HEK293 (cell line): Measurements from ENCODE around the gene AKAP6.

Experiments
- HOXD13 ChIP-seq: sonication (generic); formaldehyde crosslinking; IDR thresholded peaks from 2 replicates; pipeline ENCODE4 v1.8.0; 2022; ENCODE audit warnings: missing genetic modification reagents, borderline replicate concordance
- YY2 ChIP-seq: fragments of 450-650 bp; formaldehyde crosslinking; IDR thresholded peaks from 2 replicates; pipeline ENCODE4 v1.5.1; 2016; ENCODE audit warnings: missing biosample characterization, missing genetic modification characterization
- ZNF146 ChIP-seq: fragments of 450-650 bp; formaldehyde crosslinking; IDR thresholded peaks from 2 replicates; pipeline ENCODE4 v1.5.1; 2016; ENCODE audit warnings: missing biosample characterization, missing genetic modification characterization
- ZNF19 ChIP-seq: fragments of 450-650 bp; formaldehyde crosslinking; IDR thresholded peaks from 2 replicates; pipeline ENCODE4; 2016; ENCODE audit warnings: missing biosample characterization, missing genetic modification characterization, low read depth
- ZNF280D ChIP-seq: fragments of 450-650 bp; formaldehyde crosslinking; IDR thresholded peaks from 2 replicates; pipeline ENCODE4 v1.5.1; 2016; ENCODE audit warnings: missing biosample characterization, missing genetic modification characterization
- ZNF391 ChIP-seq: fragments of 450-650 bp; formaldehyde crosslinking; IDR thresholded peaks from 2 replicates; pipeline ENCODE4 v1.5.1; 2016; ENCODE audit warnings: low read depth, missing biosample characterization, missing genetic modification characterization, borderline replicate concordance
- ZNF701 ChIP-seq: fragments of 450-650 bp; formaldehyde crosslinking; IDR thresholded peaks from 2 replicates; pipeline ENCODE4 v1.5.1; 2016; ENCODE audit warnings: missing biosample characterization, missing genetic modification characterization
- ZNF830 ChIP-seq: fragments of 450-650 bp; IDR thresholded peaks from 2 replicates; pipeline ENCODE4 v1.5.0; 2018; ENCODE audit warnings: missing biosample characterization, missing genetic modification characterization, low read depth, mild to moderate bottlenecking, moderate library complexity
- TF ChIP-seq, protein P1 (sequence below): fragments of 450-650 bp; formaldehyde crosslinking; IDR thresholded peaks from 2 replicates; pipeline ENCODE4 v1.5.1; 2016; ENCODE audit warnings: missing biosample characterization, missing genetic modification characterization
- TF ChIP-seq, protein P2 (sequence below): fragments of 450-650 bp; formaldehyde crosslinking; IDR thresholded peaks from 2 replicates; pipeline ENCODE4 v1.5.1; 2017; ENCODE audit warnings: missing biosample characterization, missing genetic modification characterization
- TF ChIP-seq, protein P3 (sequence below): fragments of 450-650 bp; formaldehyde crosslinking; conservative IDR thresholded peaks from 2 replicates; pipeline ENCODE4 v1.5.1; 2016; ENCODE audit warnings: low read depth, missing biosample characterization, missing genetic modification characterization

DNA sequence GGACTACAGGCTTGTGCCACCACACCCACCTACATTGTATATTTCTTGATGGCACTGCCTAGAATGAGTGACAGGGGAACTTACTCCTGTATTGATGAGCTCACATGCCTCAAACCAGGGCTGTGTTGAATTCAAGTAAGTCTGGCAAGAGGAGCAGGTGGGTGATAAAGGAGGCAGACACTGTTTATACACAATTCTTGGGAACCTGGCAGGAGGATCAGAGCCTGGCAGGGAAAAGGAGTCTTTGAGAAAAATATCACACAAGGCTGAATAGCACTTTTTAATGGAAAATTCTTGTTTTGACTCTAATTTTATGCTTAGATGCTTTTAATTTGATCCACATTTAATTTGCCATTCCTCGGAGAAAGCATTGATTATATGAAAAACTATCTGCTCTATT is 316.5 kb downstream of the AKAP6 start:
- TF ChIP-seq, protein P1, sequence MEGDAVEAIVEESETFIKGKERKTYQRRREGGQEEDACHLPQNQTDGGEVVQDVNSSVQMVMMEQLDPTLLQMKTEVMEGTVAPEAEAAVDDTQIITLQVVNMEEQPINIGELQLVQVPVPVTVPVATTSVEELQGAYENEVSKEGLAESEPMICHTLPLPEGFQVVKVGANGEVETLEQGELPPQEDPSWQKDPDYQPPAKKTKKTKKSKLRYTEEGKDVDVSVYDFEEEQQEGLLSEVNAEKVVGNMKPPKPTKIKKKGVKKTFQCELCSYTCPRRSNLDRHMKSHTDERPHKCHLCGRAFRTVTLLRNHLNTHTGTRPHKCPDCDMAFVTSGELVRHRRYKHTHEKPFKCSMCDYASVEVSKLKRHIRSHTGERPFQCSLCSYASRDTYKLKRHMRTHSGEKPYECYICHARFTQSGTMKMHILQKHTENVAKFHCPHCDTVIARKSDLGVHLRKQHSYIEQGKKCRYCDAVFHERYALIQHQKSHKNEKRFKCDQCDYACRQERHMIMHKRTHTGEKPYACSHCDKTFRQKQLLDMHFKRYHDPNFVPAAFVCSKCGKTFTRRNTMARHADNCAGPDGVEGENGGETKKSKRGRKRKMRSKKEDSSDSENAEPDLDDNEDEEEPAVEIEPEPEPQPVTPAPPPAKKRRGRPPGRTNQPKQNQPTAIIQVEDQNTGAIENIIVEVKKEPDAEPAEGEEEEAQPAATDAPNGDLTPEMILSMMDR (tag by site-specific recombination), result no peak
- TF ChIP-seq ZNF146 (no peak), ZNF830 (tag by site-specific recombination) (no peak), HOXD13 (CRISPR knock-in tag) (no peak), ZNF280D (tag by site-specific recombination) (no peak), YY2 (tag by site-specific recombination) (no peak), ZNF391 (tag by site-specific recombination) (no peak), ZNF701 (no peak), ZNF19 (tag by site-specific recombination) (no peak)
- TF ChIP-seq, protein P2, sequence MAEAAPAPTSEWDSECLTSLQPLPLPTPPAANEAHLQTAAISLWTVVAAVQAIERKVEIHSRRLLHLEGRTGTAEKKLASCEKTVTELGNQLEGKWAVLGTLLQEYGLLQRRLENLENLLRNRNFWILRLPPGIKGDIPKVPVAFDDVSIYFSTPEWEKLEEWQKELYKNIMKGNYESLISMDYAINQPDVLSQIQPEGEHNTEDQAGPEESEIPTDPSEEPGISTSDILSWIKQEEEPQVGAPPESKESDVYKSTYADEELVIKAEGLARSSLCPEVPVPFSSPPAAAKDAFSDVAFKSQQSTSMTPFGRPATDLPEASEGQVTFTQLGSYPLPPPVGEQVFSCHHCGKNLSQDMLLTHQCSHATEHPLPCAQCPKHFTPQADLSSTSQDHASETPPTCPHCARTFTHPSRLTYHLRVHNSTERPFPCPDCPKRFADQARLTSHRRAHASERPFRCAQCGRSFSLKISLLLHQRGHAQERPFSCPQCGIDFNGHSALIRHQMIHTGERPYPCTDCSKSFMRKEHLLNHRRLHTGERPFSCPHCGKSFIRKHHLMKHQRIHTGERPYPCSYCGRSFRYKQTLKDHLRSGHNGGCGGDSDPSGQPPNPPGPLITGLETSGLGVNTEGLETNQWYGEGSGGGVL (tag by site-specific recombination), result no peak
- TF ChIP-seq, protein P3, sequence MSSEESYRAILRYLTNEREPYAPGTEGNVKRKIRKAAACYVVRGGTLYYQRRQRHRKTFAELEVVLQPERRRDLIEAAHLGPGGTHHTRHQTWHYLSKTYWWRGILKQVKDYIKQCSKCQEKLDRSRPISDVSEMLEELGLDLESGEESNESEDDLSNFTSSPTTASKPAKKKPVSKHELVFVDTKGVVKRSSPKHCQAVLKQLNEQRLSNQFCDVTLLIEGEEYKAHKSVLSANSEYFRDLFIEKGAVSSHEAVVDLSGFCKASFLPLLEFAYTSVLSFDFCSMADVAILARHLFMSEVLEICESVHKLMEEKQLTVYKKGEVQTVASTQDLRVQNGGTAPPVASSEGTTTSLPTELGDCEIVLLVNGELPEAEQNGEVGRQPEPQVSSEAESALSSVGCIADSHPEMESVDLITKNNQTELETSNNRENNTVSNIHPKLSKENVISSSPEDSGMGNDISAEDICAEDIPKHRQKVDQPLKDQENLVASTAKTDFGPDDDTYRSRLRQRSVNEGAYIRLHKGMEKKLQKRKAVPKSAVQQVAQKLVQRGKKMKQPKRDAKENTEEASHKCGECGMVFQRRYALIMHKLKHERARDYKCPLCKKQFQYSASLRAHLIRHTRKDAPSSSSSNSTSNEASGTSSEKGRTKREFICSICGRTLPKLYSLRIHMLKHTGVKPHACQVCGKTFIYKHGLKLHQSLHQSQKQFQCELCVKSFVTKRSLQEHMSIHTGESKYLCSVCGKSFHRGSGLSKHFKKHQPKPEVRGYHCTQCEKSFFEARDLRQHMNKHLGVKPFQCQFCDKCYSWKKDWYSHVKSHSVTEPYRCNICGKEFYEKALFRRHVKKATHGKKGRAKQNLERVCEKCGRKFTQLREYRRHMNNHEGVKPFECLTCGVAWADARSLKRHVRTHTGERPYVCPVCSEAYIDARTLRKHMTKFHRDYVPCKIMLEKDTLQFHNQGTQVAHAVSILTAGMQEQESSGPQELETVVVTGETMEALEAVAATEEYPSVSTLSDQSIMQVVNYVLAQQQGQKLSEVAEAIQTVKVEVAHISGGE (tag by site-specific recombination), result no peak
